ENCODE data around the gene PRKAA1.

Gene PRKAA1

GRCh38 chr5:40833712-40834229 is 35.6 kb upstream of the PRKAA1 start:
- no peaks in the 10 kb centered on the region for H3K27me3 ChIP-seq (ENCODE audit: control insufficient read depth, insufficient read depth, low read length)
- peaks cover 44% of the 10 kb centered on the region; the same call in 1 of the 2 replicates for H3K36me3 ChIP-seq (ENCODE audit: control insufficient read depth, insufficient read depth, low read length)
- DNase-seq (ENCODE audit: low read depth, low spot score) = no peak
- no peak overlapping the region for H3K27ac ChIP-seq (ENCODE audit: low read length)
- peak overlapping the region; percentile 93; the same call in 1 of the 2 replicates for H3K4me3 ChIP-seq (ENCODE audit: low read length)
- no CpG with 5 or more reads among the region's 13 CpGs for WGBS (ENCODE audit: insufficient coverage, insufficient read length)
- no peaks in the 10 kb centered on the region for H3K4me1 ChIP-seq (ENCODE audit: control insufficient read depth, insufficient read depth, low read length)
- H3K9me3 ChIP-seq (ENCODE audit: control insufficient read depth, insufficient read depth, low read length) = no peaks in the 10 kb centered on the region

GRCh38 chr5:40832345-40832744 is 34.2 kb upstream of the PRKAA1 start:
- WGBS (ENCODE audit: insufficient coverage, insufficient read length) = no CpG with 5 or more reads among the region's 4 CpGs
- 0 out of 2 replicates have a peak, but pooled peaks cover 1% of the 10 kb centered on the region for H3K4me1 ChIP-seq (ENCODE audit: control insufficient read depth, insufficient read depth, low read length)
- peaks cover 57% of the 10 kb centered on the region; the same call in 1 of the 2 replicates for H3K36me3 ChIP-seq (ENCODE audit: control insufficient read depth, insufficient read depth, low read length)
- no peaks in the 10 kb centered on the region for H3K27me3 ChIP-seq (ENCODE audit: control insufficient read depth, insufficient read depth, low read length)
- no peak overlapping the region for H3K27ac ChIP-seq (ENCODE audit: low read length)
- DNase-seq (ENCODE audit: low read depth, low spot score) = no peak
- no peak overlapping the region for H3K4me3 ChIP-seq (ENCODE audit: low read length)
- no peaks in the 10 kb centered on the region for H3K9me3 ChIP-seq (ENCODE audit: control insufficient read depth, insufficient read depth, low read length)

DNA sequence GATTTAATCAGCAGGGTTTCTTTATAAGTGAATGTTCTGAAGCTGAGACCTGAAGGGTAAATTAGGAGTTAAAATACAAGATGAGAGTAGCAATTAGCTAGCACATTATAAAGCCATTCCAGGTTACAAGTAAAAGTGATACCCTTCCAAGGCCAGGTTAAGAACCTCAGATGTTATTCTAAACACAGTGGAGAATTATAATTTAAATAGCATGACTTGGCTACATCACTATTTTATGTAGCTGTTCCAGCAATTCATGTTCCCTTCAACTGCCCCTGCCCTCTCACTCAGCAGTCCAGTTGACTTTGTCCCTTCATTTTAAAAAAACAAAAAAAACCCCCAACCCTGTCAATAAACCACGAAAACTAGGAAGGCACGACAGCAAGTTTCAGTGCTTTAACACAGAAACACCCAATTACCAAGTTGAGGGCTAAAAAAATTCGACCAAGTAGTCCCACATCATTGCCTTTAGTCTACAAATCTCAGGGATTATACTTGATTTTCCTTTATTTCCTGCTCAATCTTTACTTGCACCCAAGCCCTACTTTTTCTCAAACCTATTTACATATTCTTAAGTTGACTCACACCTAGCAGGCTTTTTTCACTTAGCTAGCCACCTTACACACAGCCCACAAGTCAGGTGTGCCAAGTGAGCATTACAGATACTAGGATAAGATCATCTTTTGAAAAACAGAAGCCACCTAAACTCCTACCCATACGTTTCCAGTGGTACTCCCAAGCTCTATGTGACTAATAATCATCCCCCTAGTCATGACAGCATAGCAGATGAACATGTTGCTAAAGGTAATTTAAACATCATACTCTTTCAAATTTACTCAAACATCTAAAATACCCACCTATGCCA is 33.4 kb upstream of the PRKAA1 start:
- no CpG with 5 or more reads among the region's 4 CpGs for WGBS (ENCODE audit: insufficient coverage, insufficient read length)
- H3K27ac ChIP-seq (ENCODE audit: low read length) = no peak overlapping the region
- 0 out of 2 replicates have a peak, but pooled peaks cover 1% of the 10 kb centered on the region for H3K4me1 ChIP-seq (ENCODE audit: control insufficient read depth, insufficient read depth, low read length)
- no peaks in the 10 kb centered on the region for H3K27me3 ChIP-seq (ENCODE audit: control insufficient read depth, insufficient read depth, low read length)
- H3K36me3 ChIP-seq (ENCODE audit: control insufficient read depth, insufficient read depth, low read length) = peaks cover 64% of the 10 kb centered on the region; the same call in 1 of the 2 replicates
- H3K4me3 ChIP-seq (ENCODE audit: low read length) = no peak overlapping the region
- no peaks in the 10 kb centered on the region for H3K9me3 ChIP-seq (ENCODE audit: control insufficient read depth, insufficient read depth, low read length)
- DNase-seq (ENCODE audit: low read depth, low spot score) = no peak

DNA sequence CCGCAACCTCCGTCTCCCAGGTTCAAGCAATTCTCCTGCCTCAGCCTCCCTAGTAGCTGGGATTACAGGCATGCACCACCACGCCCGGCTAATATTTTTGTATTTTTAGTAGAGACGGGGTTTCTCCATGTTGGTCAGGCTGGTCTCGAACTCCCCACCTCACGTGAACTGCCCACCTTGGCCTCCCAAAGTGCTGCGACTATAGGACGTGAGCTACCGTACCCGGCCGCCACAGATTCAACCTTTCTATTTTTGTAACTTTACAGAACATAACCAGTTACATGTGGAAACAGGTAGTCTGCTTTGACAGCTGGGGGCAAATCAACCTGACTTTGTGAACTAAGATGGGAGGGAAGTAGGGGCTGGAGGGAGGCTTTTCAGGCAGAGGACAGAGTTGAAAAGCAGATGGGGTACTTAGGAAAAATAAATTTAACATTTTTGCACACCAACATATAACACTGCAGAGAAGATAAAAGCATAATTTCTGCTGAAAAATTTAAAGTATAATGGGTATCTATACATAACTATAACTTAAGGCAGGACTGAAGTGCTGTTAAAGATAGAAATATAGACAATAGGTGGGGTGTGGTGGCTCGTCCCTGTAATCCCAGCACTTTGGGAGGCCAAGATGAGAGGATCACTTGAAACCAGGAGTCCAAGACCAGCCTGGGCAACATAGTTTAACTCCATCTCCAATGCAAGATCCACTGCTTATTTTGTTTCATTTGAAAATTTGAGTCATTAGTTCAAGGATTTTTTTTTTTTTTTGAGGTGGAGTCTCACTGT is 31.8 kb upstream of the PRKAA1 start:
- no CpG with 5 or more reads among the region's 13 CpGs for WGBS (ENCODE audit: insufficient coverage, insufficient read length)
- Histone ChIP-seq H3K4me3 (ENCODE audit: low read length) (no peak overlapping the region), H3K27ac (ENCODE audit: low read length) (no peak overlapping the region), H3K36me3 (ENCODE audit: control insufficient read depth, insufficient read depth, low read length) (peaks cover 64% of the 10 kb centered on the region; the same call in 1 of the 2 replicates), H3K27me3 (ENCODE audit: control insufficient read depth, insufficient read depth, low read length) (no peaks in the 10 kb centered on the region), H3K4me1 (ENCODE audit: control insufficient read depth, insufficient read depth, low read length) (0 out of 2 replicates have a peak, but pooled peaks cover 1% of the 10 kb centered on the region), H3K9me3 (ENCODE audit: control insufficient read depth, insufficient read depth, low read length) (no peaks in the 10 kb centered on the region)
- DNase-seq (ENCODE audit: low read depth, low spot score) = no peak

GRCh38 chr5:40828690-40829661 is 30.8 kb upstream of the PRKAA1 start:
- 100% methylated on average over 1 of the region's 3 CpGs for WGBS (ENCODE audit: insufficient coverage, insufficient read length)
- no peak overlapping the region for H3K4me3 ChIP-seq (ENCODE audit: low read length)
- 0 out of 2 replicates have a peak, but pooled peaks cover 1% of the 10 kb centered on the region for H3K4me1 ChIP-seq (ENCODE audit: control insufficient read depth, insufficient read depth, low read length)
- H3K36me3 ChIP-seq (ENCODE audit: control insufficient read depth, insufficient read depth, low read length) = peaks cover 60% of the 10 kb centered on the region; the same call in 1 of the 2 replicates
- no peaks in the 10 kb centered on the region for H3K27me3 ChIP-seq (ENCODE audit: control insufficient read depth, insufficient read depth, low read length)
- no peak overlapping the region for H3K27ac ChIP-seq (ENCODE audit: low read length)
- no peak for DNase-seq (ENCODE audit: low read depth, low spot score)
- no peaks in the 10 kb centered on the region for H3K9me3 ChIP-seq (ENCODE audit: control insufficient read depth, insufficient read depth, low read length)

DNA sequence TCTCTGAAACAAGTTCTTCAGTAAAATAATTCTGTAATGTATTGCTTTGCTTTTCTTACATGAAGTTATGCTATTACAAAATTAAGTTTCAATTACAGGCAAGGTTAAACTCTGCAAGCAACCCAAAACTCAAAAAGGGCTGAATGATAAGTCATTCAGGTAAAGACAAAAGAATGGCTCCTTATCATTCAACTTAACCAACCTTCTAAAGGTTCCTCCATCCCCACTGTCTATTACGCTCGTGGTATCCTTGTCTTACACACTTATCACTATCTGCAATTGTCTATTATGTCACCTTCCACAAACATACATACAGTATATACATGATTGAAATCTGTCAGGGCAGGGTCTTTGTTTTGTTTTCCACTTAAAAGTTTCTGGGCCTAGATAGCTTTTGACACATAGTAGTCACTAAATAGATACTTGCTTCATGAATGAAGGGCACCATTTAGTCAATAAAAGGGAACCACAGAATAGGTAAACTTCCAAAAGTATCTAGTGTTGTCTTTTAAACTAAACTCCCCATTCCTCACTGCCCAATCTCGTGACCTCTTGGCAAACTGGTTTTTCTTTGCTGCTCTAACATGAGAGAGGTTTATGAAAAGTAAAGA is 30.0 kb upstream of the PRKAA1 start:
- no peak overlapping the region for H3K4me3 ChIP-seq (ENCODE audit: low read length)
- no peaks in the 10 kb centered on the region for H3K27me3 ChIP-seq (ENCODE audit: control insufficient read depth, insufficient read depth, low read length)
- H3K36me3 ChIP-seq (ENCODE audit: control insufficient read depth, insufficient read depth, low read length) = peaks cover 54% of the 10 kb centered on the region; the same call in 1 of the 2 replicates
- no peak for DNase-seq (ENCODE audit: low read depth, low spot score)
- H3K9me3 ChIP-seq (ENCODE audit: control insufficient read depth, insufficient read depth, low read length) = no peaks in the 10 kb centered on the region
- H3K27ac ChIP-seq (ENCODE audit: low read length) = no peak overlapping the region
- no CpG with 5 or more reads among the region's 3 CpGs for WGBS (ENCODE audit: insufficient coverage, insufficient read length)
- 0 out of 2 replicates have a peak, but pooled peaks cover 1% of the 10 kb centered on the region for H3K4me1 ChIP-seq (ENCODE audit: control insufficient read depth, insufficient read depth, low read length)

DNA sequence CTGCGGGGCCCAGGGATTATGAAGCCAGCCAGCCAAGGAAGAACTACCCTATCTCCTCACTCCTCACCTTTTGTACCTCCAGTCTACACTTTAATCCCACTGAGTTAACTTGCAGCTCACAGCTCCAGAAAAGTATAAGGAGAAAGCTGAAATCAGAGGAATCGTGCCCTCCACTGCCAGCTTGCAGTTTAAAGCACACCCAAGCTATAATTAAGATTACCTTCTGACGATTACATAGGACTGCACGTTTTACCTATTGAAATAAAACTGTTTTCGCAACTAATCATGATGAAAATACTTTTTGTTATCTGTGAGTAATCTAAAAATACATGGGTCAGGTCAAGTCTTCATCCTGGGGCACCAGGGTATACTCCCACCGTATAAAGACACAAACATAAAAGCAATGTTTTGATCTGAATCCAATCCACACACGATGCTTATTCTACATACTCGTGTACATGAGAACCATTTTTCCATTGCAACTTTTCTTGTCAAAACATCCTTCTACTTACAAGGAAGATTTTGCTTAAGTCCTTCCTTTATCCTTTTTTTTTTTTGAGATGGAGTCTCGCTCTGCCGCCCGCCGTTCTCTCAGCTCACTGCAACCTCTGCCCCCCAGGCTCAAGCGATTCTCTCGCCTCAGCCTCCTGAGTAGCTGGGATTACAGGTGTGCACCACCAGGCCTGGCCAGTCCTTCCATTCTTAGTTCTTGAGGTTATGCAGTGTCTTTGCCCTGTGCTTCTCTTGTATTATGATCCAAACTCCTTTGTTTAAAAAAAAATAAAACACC is 29.2 kb upstream of the PRKAA1 start:
- H3K36me3 ChIP-seq (ENCODE audit: control insufficient read depth, insufficient read depth, low read length) = peaks cover 52% of the 10 kb centered on the region; the same call in 1 of the 2 replicates
- DNase-seq (ENCODE audit: low read depth, low spot score) = no peak
- no peaks in the 10 kb centered on the region for H3K9me3 ChIP-seq (ENCODE audit: control insufficient read depth, insufficient read depth, low read length)
- H3K27ac ChIP-seq (ENCODE audit: low read length) = no peak overlapping the region
- 0 out of 2 replicates have a peak, but pooled peaks cover 1% of the 10 kb centered on the region for H3K4me1 ChIP-seq (ENCODE audit: control insufficient read depth, insufficient read depth, low read length)
- no peak overlapping the region for H3K4me3 ChIP-seq (ENCODE audit: low read length)
- H3K27me3 ChIP-seq (ENCODE audit: control insufficient read depth, insufficient read depth, low read length) = no peaks in the 10 kb centered on the region
- WGBS (ENCODE audit: insufficient coverage, insufficient read length) = no CpG with 5 or more reads among the region's 14 CpGs

- Histone ChIP-seq H3K4me1 (ENCODE audit: control insufficient read depth, insufficient read depth, low read length) (0 out of 2 replicates have a peak, but pooled peaks cover 1% of the 10 kb centered on the region), H3K9me3 (ENCODE audit: control insufficient read depth, insufficient read depth, low read length) (no peaks in the 10 kb centered on the region), H3K4me3 (ENCODE audit: low read length) (no peak overlapping the region), H3K27me3 (ENCODE audit: control insufficient read depth, insufficient read depth, low read length) (no peaks in the 10 kb centered on the region), H3K36me3 (ENCODE audit: control insufficient read depth, insufficient read depth, low read length) (peaks cover 45% of the 10 kb centered on the region; the same call in 1 of the 2 replicates), H3K27ac (ENCODE audit: low read length) (no peak overlapping the region)
- DNase-seq (ENCODE audit: low read depth, low spot score) = no peak
- no CpG with 5 or more reads among the region's 5 CpGs for WGBS (ENCODE audit: insufficient coverage, insufficient read length)
These were observed 28.5 kb upstream of the PRKAA1 start for GRCh38 chr5:40826489-40827187.
